IPS-18c (cell line): ENCODE measurements around the gene NLRP13.
"Not testable (repeated sequence)": the region's sequence is repeated elsewhere in the genome, so short reads cannot be mapped to it uniquely, and the experiment has no call there.

Experiments
- H3K4me3 ChIP-seq: 2 replicates; pipeline ENCODE4 v1.7.0; 2013; ENCODE audit warnings: low read depth, mild to moderate bottlenecking, low read length, moderate library complexity; ENCODE audit not compliant: insufficient read depth
- H3K9me3 ChIP-seq: one replicate; pipeline ENCODE4 v1.6.1; 2013; ENCODE audit warnings: mild to moderate bottlenecking, low read length, moderate library complexity; ENCODE audit not compliant: control insufficient read depth, insufficient read depth

The NLRP13 gene

GRCh38 chr19:55931936-55932386, at the start of gene NLRP13:
Gene NLRP13 (minus strand): TSS chr19:55932336. CDS start chr19:55932311, 25 bp downstream.
- peaks cover 25% of the 10 kb centered on the region for H3K9me3 ChIP-seq
- no peak within 1 kb of the TSS; the same call in 1 of the 2 replicates for H3K4me3 ChIP-seq

- H3K9me3 ChIP-seq = peaks cover 14% of the 10 kb centered on the region
- H3K4me3 ChIP-seq = no peak overlapping the region
These were observed 48.3 kb upstream of the NLRP13 start for GRCh38 chr19:55980415-55980814.

- H3K9me3 ChIP-seq = peaks cover 12% of the 10 kb centered on the region
- H3K4me3 ChIP-seq = no peak overlapping the region
These were observed 41.8 kb upstream of the NLRP13 start for GRCh38 chr19:55973982-55974381.

GRCh38 chr19:55962186-55962585, 30.1 kb upstream of the NLRP13 start:
- Histone ChIP-seq H3K9me3 (peaks cover 13% of the 10 kb centered on the region), H3K4me3 (no peak overlapping the region)

GRCh38 chr19:55959996-55960675, 28.0 kb upstream of the NLRP13 start:
- peaks cover 25% of the 10 kb centered on the region for H3K9me3 ChIP-seq
- no peak overlapping the region for H3K4me3 ChIP-seq

- peaks cover 26% of the 10 kb centered on the region for H3K9me3 ChIP-seq
- H3K4me3 ChIP-seq = no peak overlapping the region
These were observed 26.2 kb upstream of the NLRP13 start for GRCh38 chr19:55958356-55958755.

- peaks cover 29% of the 10 kb centered on the region for H3K9me3 ChIP-seq
These were observed 24.3 kb upstream of the NLRP13 start for GRCh38 chr19:55956431-55956830.

GRCh38 chr19:55950566-55950965, 18.4 kb upstream of the NLRP13 start:
- not testable (repeated sequence) for H3K4me3 ChIP-seq
- H3K9me3 ChIP-seq = peaks cover 29% of the 10 kb centered on the region

More at GRCh38 chr19:55956431-55956830, 24.3 kb upstream of the NLRP13 start:
- H3K4me3 ChIP-seq = no peak overlapping the region

- H3K9me3 ChIP-seq = peaks cover 32% of the 10 kb centered on the region
- H3K4me3 ChIP-seq = peak within 1 kb of the TSS; percentile 1; the same call in 1 of the 2 replicates
These were observed 15.4 kb upstream of the NLRP13 start, which contains the start of gene NLRP8 for GRCh38 chr19:55947532-55947931. Gene NLRP8 (plus strand): TSS chr19:55947832.

GRCh38 chr19:55940306-55940705, 8.2 kb upstream of the NLRP13 start:
- Histone ChIP-seq H3K4me3 (no peak overlapping the region), H3K9me3 (peaks cover 31% of the 10 kb centered on the region)

GRCh38 chr19:55939206-55939605, 7.1 kb upstream of the NLRP13 start:
- Histone ChIP-seq H3K9me3 (peaks cover 34% of the 10 kb centered on the region), H3K4me3 (no peak overlapping the region)

GRCh38 chr19:55935206-55935605, 3.1 kb upstream of the NLRP13 start:
- Histone ChIP-seq H3K4me3 (no peak overlapping the region), H3K9me3 (peaks cover 28% of the 10 kb centered on the region)

GRCh38 chr19:55930996-55931515, 1.1 kb downstream of the NLRP13 start:
- Histone ChIP-seq H3K9me3 (peaks cover 25% of the 10 kb centered on the region), H3K4me3 (no peak overlapping the region; the same call in 1 of the 2 replicates)

GRCh38 chr19:55929258-55929657, 2.9 kb downstream of the NLRP13 start:
- H3K4me3 ChIP-seq = not testable (repeated sequence)
- H3K9me3 ChIP-seq = peaks cover 23% of the 10 kb centered on the region

- Histone ChIP-seq H3K4me3 (no peak overlapping the region), H3K9me3 (peaks cover 22% of the 10 kb centered on the region)
These were observed 4.1 kb downstream of the NLRP13 start for GRCh38 chr19:55927991-55928390.

GRCh38 chr19:55923556-55923955, 8.6 kb downstream of the NLRP13 start:
- H3K4me3 ChIP-seq = no peak overlapping the region
- H3K9me3 ChIP-seq = peaks cover 13% of the 10 kb centered on the region

- peaks cover 22% of the 10 kb centered on the region for H3K9me3 ChIP-seq
- H3K4me3 ChIP-seq = no peak overlapping the region
These were observed 18.4 kb downstream of the NLRP13 start for GRCh38 chr19:55913643-55914268.

GRCh38 chr19:55912916-55913315, 19.2 kb downstream of the NLRP13 start:
- Histone ChIP-seq H3K4me3 (no peak overlapping the region), H3K9me3 (peaks cover 22% of the 10 kb centered on the region)
